Astrocyte (in vitro differentiated cells and primary cell): ENCODE measurements around the gene NCAM2. TPM values are rescaled to one million over a fixed set of nuclear protein-coding genes. Genes with fewer than 3 reads are reported as not detected.
"Not testable (repeated sequence)": the region's sequence is repeated elsewhere in the genome, so short reads cannot be mapped to it uniquely, and the experiment has no call there.

Experiments used
- DNase-seq: peaks from one replicate; pipeline ENCODE4 v3.0.0-alpha.2; 2010; ENCODE audit warnings: low read depth
- FAIRE-seq: peaks from 2 replicates; lab custom pipeline; 2011; peaks lifted over from hg19 to GRCh38; lab: Jason Lieb, UNC
- H2AFZ ChIP-seq: 2 replicates; pipeline ENCODE4 v1.6.0; 2012; ENCODE audit warnings: low read depth, low read length, inconsistent platforms
- H3K27ac ChIP-seq: 2 replicates; pipeline ENCODE4 v1.5.1; 2011; ENCODE audit warnings: low read depth, low read length, inconsistent platforms
- H3K27me3 ChIP-seq: 2 replicates; pipeline ENCODE4 v1.6.0; 2011; ENCODE audit warnings: low read length, inconsistent platforms; ENCODE audit not compliant: insufficient read depth
- H3K36me3 ChIP-seq: 2 replicates; pipeline ENCODE4 v1.5.1; 2011; ENCODE audit warnings: low read length, inconsistent platforms; ENCODE audit not compliant: insufficient read depth
- H3K4me1 ChIP-seq: 2 replicates; pipeline ENCODE4 v1.5.1; 2011; ENCODE audit warnings: low read length, inconsistent platforms; ENCODE audit not compliant: insufficient read depth
- H3K4me2 ChIP-seq: 2 replicates; pipeline ENCODE4 v1.6.0; 2012; ENCODE audit warnings: low read length, inconsistent platforms
- H3K4me3 ChIP-seq: 2 replicates; pipeline ENCODE4 v1.5.1; 2011; ENCODE audit warnings: low read depth, mild to moderate bottlenecking, low read length, inconsistent platforms; ENCODE audit not compliant: insufficient read depth
- H3K79me2 ChIP-seq: 2 replicates; pipeline ENCODE4 v1.6.0; 2012; ENCODE audit warnings: mild to moderate bottlenecking, low read length, inconsistent platforms; ENCODE audit not compliant: insufficient read depth
- H3K9ac ChIP-seq: 2 replicates; pipeline ENCODE4 v1.6.0; 2012; ENCODE audit warnings: mild to moderate bottlenecking, low read length, inconsistent platforms
- H3K9me3 ChIP-seq: 2 replicates; pipeline ENCODE4 v1.5.1; 2012; ENCODE audit warnings: low read depth, mild to moderate bottlenecking, low read length, inconsistent platforms; ENCODE audit not compliant: insufficient read depth
- H4K20me1 ChIP-seq: 2 replicates; pipeline ENCODE4 v1.6.0; 2012; ENCODE audit warnings: low read length, inconsistent platforms; ENCODE audit not compliant: insufficient read depth
- H3K27ac Mint-ChIP-seq: one replicate; pipeline ENCODE4 v1.8.0; 2021; ENCODE audit warnings: mild to moderate bottlenecking, mixed read lengths; ENCODE audit not compliant: unreplicated experiment
- H3K27me3 Mint-ChIP-seq: one replicate; pipeline ENCODE4 v1.8.0; 2021; ENCODE audit warnings: low read depth, mixed read lengths; ENCODE audit not compliant: unreplicated experiment
- H3K36me3 Mint-ChIP-seq: one replicate; pipeline ENCODE4 v1.8.0; 2021; ENCODE audit warnings: low read depth, mixed read lengths; ENCODE audit not compliant: unreplicated experiment
- H3K4me1 Mint-ChIP-seq: one replicate; pipeline ENCODE4 v1.8.0; 2021; ENCODE audit warnings: low read depth, mixed read lengths; ENCODE audit not compliant: unreplicated experiment
- H3K4me3 Mint-ChIP-seq: one replicate; pipeline ENCODE4 v1.8.0; 2021; ENCODE audit warnings: mild to moderate bottlenecking, moderate library complexity, mixed read lengths; ENCODE audit not compliant: unreplicated experiment
- H3K9me3 Mint-ChIP-seq: one replicate; pipeline ENCODE4 v1.8.0; 2021; ENCODE audit warnings: mild to moderate bottlenecking, mixed read lengths; ENCODE audit not compliant: unreplicated experiment
- CTCF ChIP-seq: IDR thresholded peaks from 2 replicates; pipeline ENCODE4 v1.5.1; 2011; ENCODE audit warnings: low read depth, mild to moderate bottlenecking, inconsistent platforms, low read length, moderate library complexity; ENCODE audit not compliant: insufficient read depth
- EZH2 ChIP-seq: IDR thresholded peaks from 2 replicates; pipeline ENCODE4 v1.6.1; 2012; ENCODE audit warnings: mild to moderate bottlenecking, low read length, inconsistent platforms; ENCODE audit not compliant: insufficient read depth
- total RNA-seq: library from RNA; stranded (reverse); gene quantifications from 2 replicates; pipeline ENCODE4 v1.2.1, GENCODE V29; 2021

NCAM2 gene
- total RNA-seq, 1 donor from 2014 or later = 6.8 TPM

- H3K27ac ChIP-seq = no peak overlapping the region
- H3K4me3 Mint-ChIP-seq = no peak overlapping the region
- no peak overlapping the region for H3K4me2 ChIP-seq
- H3K79me2 ChIP-seq = no peaks in the 10 kb centered on the region
- no peaks in the 10 kb centered on the region for H3K27me3 ChIP-seq
- no peak for TF ChIP-seq CTCF
- TF ChIP-seq EZH2 = no peak
- H4K20me1 ChIP-seq = no peaks in the 10 kb centered on the region
- no peak overlapping the region for H3K9ac ChIP-seq
- peaks cover 13% of the 10 kb centered on the region for H3K9me3 Mint-ChIP-seq
- H3K27ac Mint-ChIP-seq = no peak overlapping the region
- no peak overlapping the region for H2AFZ ChIP-seq
- no peaks in the 10 kb centered on the region for H3K4me1 Mint-ChIP-seq
- FAIRE-seq (no peak), DNase-seq (no peak)
- H3K36me3 Mint-ChIP-seq = peaks cover 2% of the 10 kb centered on the region
- H3K27me3 Mint-ChIP-seq = no peaks in the 10 kb centered on the region
- H3K4me1 ChIP-seq = no peaks in the 10 kb centered on the region
- peaks cover 7% of the 10 kb centered on the region for H3K9me3 ChIP-seq
- H3K36me3 ChIP-seq = no peaks in the 10 kb centered on the region
- no peak overlapping the region for H3K4me3 ChIP-seq
Observed at GRCh38 chr21:21396424-21396823, 398.2 kb downstream of the NCAM2 start.

DNA sequence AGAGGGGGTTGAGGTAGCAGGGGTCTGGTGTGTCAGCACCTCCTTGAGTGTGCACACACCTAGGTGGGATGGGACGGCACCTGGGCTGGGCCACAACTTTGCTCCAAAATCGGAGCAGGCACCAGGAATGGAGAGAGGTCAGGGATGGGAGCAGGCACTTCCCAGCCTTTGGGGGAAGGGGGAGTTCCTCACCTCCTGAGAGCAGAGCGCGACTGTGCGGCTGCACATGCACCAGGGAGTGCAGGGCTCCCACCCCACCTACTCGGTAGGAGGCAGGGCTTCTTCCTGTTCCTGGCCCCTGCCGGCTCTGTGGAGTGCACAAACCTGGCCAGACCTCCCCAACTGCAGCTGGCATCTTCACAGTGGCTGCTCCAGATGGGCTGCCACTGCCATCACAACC lies 399.3 kb downstream of the NCAM2 start:
- no peak overlapping the region for H3K27ac ChIP-seq
- no peak overlapping the region for H3K4me2 ChIP-seq
- H3K27me3 Mint-ChIP-seq = no peaks in the 10 kb centered on the region
- no peaks in the 10 kb centered on the region for H3K79me2 ChIP-seq
- H3K9me3 ChIP-seq = peaks cover 7% of the 10 kb centered on the region
- H3K4me3 Mint-ChIP-seq = no peak overlapping the region
- no peak overlapping the region for H3K27ac Mint-ChIP-seq
- H3K36me3 ChIP-seq = no peaks in the 10 kb centered on the region
- H3K4me3 ChIP-seq = no peak overlapping the region
- FAIRE-seq (no peak), DNase-seq (no peak)
- no peaks in the 10 kb centered on the region for H3K4me1 ChIP-seq
- no peaks in the 10 kb centered on the region for H3K27me3 ChIP-seq
- no peaks in the 10 kb centered on the region for H3K4me1 Mint-ChIP-seq
- no peaks in the 10 kb centered on the region for H4K20me1 ChIP-seq
- H3K9me3 Mint-ChIP-seq = peaks cover 13% of the 10 kb centered on the region
- H3K9ac ChIP-seq = no peak overlapping the region
- H2AFZ ChIP-seq = no peak overlapping the region
- TF ChIP-seq EZH2 (no peak), CTCF (no peak)
- peaks cover 2% of the 10 kb centered on the region for H3K36me3 Mint-ChIP-seq

GRCh38 chr21:21401444-21401843 lies 403.2 kb downstream of the NCAM2 start:
- Histone ChIP-seq H3K27me3 (no peaks in the 10 kb centered on the region), H3K4me2 (no peak overlapping the region), H3K27ac (no peak overlapping the region), H3K4me1 (no peaks in the 10 kb centered on the region), H2AFZ (no peak overlapping the region), H3K4me3 (no peak overlapping the region), H3K9ac (no peak overlapping the region), H4K20me1 (no peaks in the 10 kb centered on the region), H3K9me3 (peaks cover 7% of the 10 kb centered on the region), H3K79me2 (no peaks in the 10 kb centered on the region), H3K36me3 (no peaks in the 10 kb centered on the region)
- Mint-ChIP-seq H3K4me1 (no peaks in the 10 kb centered on the region), H3K27ac (no peak overlapping the region), H3K9me3 (peaks cover 8% of the 10 kb centered on the region), H3K27me3 (no peaks in the 10 kb centered on the region), H3K4me3 (no peak overlapping the region), H3K36me3 (no peaks in the 10 kb centered on the region)
- FAIRE-seq = no peak
- no peak for DNase-seq
- TF ChIP-seq CTCF = no peak
- no peak for TF ChIP-seq EZH2

GRCh38 chr21:21402187-21402586 lies 404.0 kb downstream of the NCAM2 start:
- not testable (repeated sequence) for H3K27me3 ChIP-seq, H3K4me2 ChIP-seq, H3K4me3 ChIP-seq, H3K27ac Mint-ChIP-seq, H3K36me3 Mint-ChIP-seq, H3K36me3 ChIP-seq, H3K4me1 ChIP-seq, H3K4me1 Mint-ChIP-seq, H3K27ac ChIP-seq, H4K20me1 ChIP-seq, H3K9ac ChIP-seq, FAIRE-seq, DNase-seq, H3K9me3 ChIP-seq, H3K4me3 Mint-ChIP-seq, H3K79me2 ChIP-seq, H2AFZ ChIP-seq, H3K27me3 Mint-ChIP-seq, H3K9me3 Mint-ChIP-seq
